GM18907 (cell line): Measurements from ENCODE around the gene EMID1.
A peak's percentile ranks its signal among the peaks of the same experiment; 100 is the strongest.
"Not testable (repeated sequence)": the region's sequence is repeated elsewhere in the genome, so short reads cannot be mapped to it uniquely, and the experiment has no call there.

Experiments
- ATAC-seq: cut with Tn5 transposase; IDR thresholded peaks from one replicate; pipeline ENCODE4 v1.9.1; 2021; ENCODE audit warnings: mild to moderate bottlenecking, moderate library complexity; ENCODE audit not compliant: unreplicated experiment

The EMID1 gene

GRCh38 chr22:29230972-29231875 is 25.5 kb downstream of the EMID1 start:
- ATAC-seq, result no peak

- ATAC-seq, result no peak
Measured at GRCh38 chr22:29231971-29232959, 26.6 kb downstream of the EMID1 start.

- ATAC-seq, result no peak
Measured at GRCh38 chr22:29233277-29233877, 27.7 kb downstream of the EMID1 start.

GRCh38 chr22:29240481-29240880 is 34.8 kb downstream of the EMID1 start:
- ATAC-seq, result not testable (repeated sequence)

GRCh38 chr22:29243874-29244446 is 38.3 kb downstream of the EMID1 start:
- ATAC-seq, result no peak

GRCh38 chr22:29244785-29245625 is 39.3 kb downstream of the EMID1 start:
- ATAC-seq, result no peak

GRCh38 chr22:29245626-29246385 is 40.1 kb downstream of the EMID1 start:
- ATAC-seq, result peak; percentile 64

- not testable (repeated sequence) for ATAC-seq
Measured at GRCh38 chr22:29247891-29248290, 42.2 kb downstream of the EMID1 start.

- ATAC-seq, result no peak
Measured at GRCh38 chr22:29251265-29251664, 45.6 kb downstream of the EMID1 start.

GRCh38 chr22:29251981-29252911 is 46.5 kb downstream of the EMID1 start:
- ATAC-seq, result no peak

- no peak for ATAC-seq
Measured at GRCh38 chr22:29253561-29254285, 48.0 kb downstream of the EMID1 start.

- no peak for ATAC-seq
Measured at GRCh38 chr22:29254286-29254660, 48.6 kb downstream of the EMID1 start.

- no peak for ATAC-seq
Measured at GRCh38 chr22:29255064-29255621, 49.4 kb downstream of the EMID1 start.

- ATAC-seq, result no peak
Measured at GRCh38 chr22:29256606-29257325, 51.1 kb downstream of the EMID1 start.

GRCh38 chr22:29257751-29258181 is 52.1 kb downstream of the EMID1 start:
- no peak for ATAC-seq
